Gastrocnemius medialis (tissue), 4 donors: ENCODE measurements around the gene ZBTB47. TPM values are rescaled to one million over a fixed set of nuclear protein-coding genes. Genes with fewer than 3 reads are reported as not detected.
A peak's percentile ranks its signal among the peaks of the same experiment; 100 is the strongest.

ENCODE experiments used
- ATAC-seq, 2 donors: fragments of 150-250 bp; one replicate each; pipeline ENCODE4 v1.9.1; 2016
- DNase-seq, 2 donors: peaks; one replicate each; pipeline ENCODE4 v3.0.0-alpha.2; 2019
- H3K27ac ChIP-seq, 4 donors: fragments of 200-600 bp; sonication (generic); 1 replicate in 1 of 4; 2 replicates in 3 of 4; pipeline ENCODE4 v1.5.1; 2016 to 2018; ENCODE audit warnings: mild to moderate bottlenecking in 2 of 4, moderate library complexity in 1 of 4
- H3K27me3 ChIP-seq, 3 donors: fragments of 200-600 bp; sonication (generic) in 2 of 3; 1 replicate in 1 of 3; 2 replicates in 2 of 3; pipeline versions ENCODE4 v1.5.1 to v1.6.0; 2016 to 2019; ENCODE audit warnings: mild to moderate bottlenecking in 1 of 3, moderate library complexity in 1 of 3
- H3K36me3 ChIP-seq, 2 donors: fragments of 200-600 bp; sonication (generic) in 1 of 2; one replicate each; pipeline ENCODE4 v1.5.1; 2017 to 2018
- H3K4me1 ChIP-seq, 2 donors: fragments of 200-600 bp; sonication (generic) in 1 of 2; one replicate each; pipeline ENCODE4 v1.5.1; 2016 to 2017; ENCODE audit warnings: mild to moderate bottlenecking in 2 of 2
- H3K4me3 ChIP-seq, 4 donors: fragments of 200-600 bp; sonication (generic) in 3 of 4; 1 replicate in 1 of 4; 2 replicates in 3 of 4; pipeline ENCODE4 v1.5.1; 2016 to 2019; ENCODE audit warnings: mild to moderate bottlenecking in 2 of 4
- H3K9me3 ChIP-seq, 3 donors: fragments of 200-600 bp; sonication (generic) in 2 of 3; 1 replicate in 1 of 3; 2 replicates in 2 of 3; pipeline ENCODE4 v1.5.1; 2016 to 2019
- CTCF ChIP-seq, 5 experiments: fragments of 450-650 bp in 3 of 5; fragments of 200-600 bp in 2 of 5; sonication (generic) in 2 of 5; IDR thresholded peaks in 4 of 5; conservative IDR thresholded peaks in 1 of 5; 1 replicate in 4 of 5; 2 replicates in 1 of 5; pipeline ENCODE4 v1.5.1; 2016 to 2019; ENCODE audit warnings: antibody characterized with exemption in 5 of 5, mild to moderate bottlenecking in 3 of 5, moderate library complexity in 3 of 5
- POLR2A ChIP-seq, 2 donors: fragments of 450-650 bp; IDR thresholded peaks; one replicate each; pipeline ENCODE4 v1.6.1; 2017; ENCODE audit warnings: antibody characterized with exemption in 2 of 2, mild to moderate bottlenecking in 2 of 2, moderate library complexity in 2 of 2
- in situ Hi-C, 4 donors: fragments of 200-750 bp; cut with MboI; loops; one replicate each; pipeline versions ENCODE4 v1.15.0 to v1.8.0; 2017; ENCODE audit warnings: low sequenced_read_pairs in 4 of 4
- intact Hi-C: fragments of 100-400 bp; cut with DNase I; formaldehyde crosslinking; loops from one replicate; pipeline ENCODE4 v1.15.1; 2023; ENCODE audit warnings: low total_unique reads
- total RNA-seq, 4 donors: library from RNA; depleted of rRNA; stranded (reverse); fragments of >200 nt; gene quantifications; one replicate each; pipeline versions ENCODE4 v1.1.0 to v1.2.3, GENCODE V29; 2016

ZBTB47 gene
- total RNA-seq, 4 donors from 2014 or later, result 141 to 256 (median 167) TPM

- Histone ChIP-seq H3K36me3 (peaks cover 0 to 8% of the 10 kb centered on the region in 2 donors), H3K4me3 (no peak overlapping the region), H3K4me1 (peaks cover 40 to 47% of the 10 kb centered on the region in 2 donors), H3K9me3 (no peaks in the 10 kb centered on the region), H3K27me3 (no peaks in the 10 kb centered on the region), H3K27ac (peak overlapping the region; percentile 87 to 100 (median 98))
- in situ Hi-C loops (no loop called here), intact Hi-C loops (no loop called here)
- TF ChIP-seq CTCF (IDR thresholded peaks at IDR 0.05 in 4 of 5, conservative IDR thresholded peaks at IDR 0.05 in 1 of 5), result no peak
- TF ChIP-seq POLR2A (IDR thresholded peaks at IDR 0.05), result no peak
- DNase-seq (no peak), ATAC-seq (no peak)
Measured at GRCh38 chr3:42662037-42662812, 8.7 kb downstream of the ZBTB47 start.

- H3K9me3 ChIP-seq, result no peaks in the 10 kb centered on the region
- in situ Hi-C loops, result no loop called here
- H3K36me3 ChIP-seq, result peaks cover 0 to 8% of the 10 kb centered on the region in 2 donors
- H3K27ac ChIP-seq, result peak overlapping the region; percentile 87 to 100 (median 98)
- intact Hi-C loops, result no loop called here
- peaks cover 41 to 54% of the 10 kb centered on the region in 2 donors for H3K4me1 ChIP-seq
- TF ChIP-seq POLR2A (IDR thresholded peaks at IDR 0.05), result no peak
- TF ChIP-seq CTCF (IDR thresholded peaks at IDR 0.05 in 4 of 5, conservative IDR thresholded peaks at IDR 0.05 in 1 of 5), result no peak
- ATAC-seq (no peak), DNase-seq (no peak)
- H3K27me3 ChIP-seq, result no peaks in the 10 kb centered on the region
- no peak overlapping the region for H3K4me3 ChIP-seq
Measured at GRCh38 chr3:42662813-42663535, 9.5 kb downstream of the ZBTB47 start.

GRCh38 chr3:42663581-42664437, 10.3 kb downstream of the ZBTB47 start:
- Histone ChIP-seq H3K4me3 (no peak overlapping the region), H3K27me3 (no peaks in the 10 kb centered on the region), H3K4me1 (peaks cover 45 to 58% of the 10 kb centered on the region in 2 donors), H3K36me3 (peaks cover 0 to under 1% of the 10 kb centered on the region in 2 donors), H3K27ac (peak overlapping the region in 2 of 4 donors; percentile 4 to 74), H3K9me3 (no peaks in the 10 kb centered on the region)
- TF ChIP-seq CTCF (IDR thresholded peaks at IDR 0.05 in 4 of 5, conservative IDR thresholded peaks at IDR 0.05 in 1 of 5), result no peak
- in situ Hi-C loops, result no loop called here
- intact Hi-C loops, result no loop called here
- no peak for DNase-seq
- no peak for ATAC-seq

GRCh38 chr3:42664438-42664803, 10.9 kb downstream of the ZBTB47 start:
- peaks cover 44 to 52% of the 10 kb centered on the region in 2 donors for H3K4me1 ChIP-seq
- H3K36me3 ChIP-seq, result no peaks in the 10 kb centered on the region
- DNase-seq (no peak), ATAC-seq (no peak)
- intact Hi-C loops (no loop called here), in situ Hi-C loops (no loop called here)
- no peak overlapping the region for H3K4me3 ChIP-seq
- peak overlapping the region in 3 of 4 donors; percentile 4 to 83 (median 74) for H3K27ac ChIP-seq
- no peak for TF ChIP-seq CTCF (IDR thresholded peaks at IDR 0.05 in 4 of 5, conservative IDR thresholded peaks at IDR 0.05 in 1 of 5)
- TF ChIP-seq POLR2A (IDR thresholded peaks at IDR 0.05), result no peak
- H3K27me3 ChIP-seq, result no peaks in the 10 kb centered on the region
- no peaks in the 10 kb centered on the region for H3K9me3 ChIP-seq
